MCF 10A (cell line): ENCODE measurements around the gene ADH6. TPM values are rescaled to one million over a fixed set of nuclear protein-coding genes. Genes with fewer than 3 reads are reported as not detected.

Experiments
- BruUV-seq: library from RNA; stranded (reverse); fragments of 400-500 nt; replicated peaks from 2 replicates; lab custom pipeline; 2021; lab: Mats Ljungman, UMichigan
- CTCF ChIA-PET: fragments of 300-600 bp; sonication (Branson Sonifier 250); formaldehyde crosslinking; extraction: SDS; loops from one replicate; lab custom pipeline; 2021; ENCODE audit warnings: antibody characterized with exemption, inconsistent platforms; lab: Yijun Ruan, JAX
- POLR2A ChIA-PET: fragments of 300-600, 350-650 bp; sonication (Branson Sonifier 250); formaldehyde crosslinking; extraction: SDS; loops from one replicate; lab custom pipeline; 2020; ENCODE audit warnings: antibody characterized with exemption, inconsistent platforms; lab: Yijun Ruan, JAX
- DNase-seq: peaks from one replicate; pipeline ENCODE4 v3.0.0-alpha.2; 2018; ENCODE audit not compliant: unreplicated experiment
- H3K27ac Mint-ChIP-seq: one replicate; pipeline ENCODE4 v1.8.0; 2022; ENCODE audit warnings: mild to moderate bottlenecking, low read depth, mixed read lengths; ENCODE audit not compliant: unreplicated experiment
- H3K27me3 Mint-ChIP-seq: one replicate; pipeline ENCODE4 v1.8.0; 2022; ENCODE audit warnings: mixed read lengths; ENCODE audit not compliant: insufficient read depth, unreplicated experiment
- H3K36me3 Mint-ChIP-seq: one replicate; pipeline ENCODE4 v1.8.0; 2022; ENCODE audit warnings: mild to moderate bottlenecking, moderate library complexity, mixed read lengths; ENCODE audit not compliant: insufficient read depth, unreplicated experiment
- H3K4me1 Mint-ChIP-seq: one replicate; pipeline ENCODE4 v1.8.0; 2022; ENCODE audit warnings: mixed read lengths; ENCODE audit not compliant: insufficient read depth, unreplicated experiment
- H3K4me3 Mint-ChIP-seq: one replicate; pipeline ENCODE4 v1.8.0; 2022; ENCODE audit warnings: mild to moderate bottlenecking, moderate library complexity, mixed read lengths; ENCODE audit not compliant: unreplicated experiment
- H3K9me3 Mint-ChIP-seq: one replicate; pipeline ENCODE4 v1.8.0; 2022; ENCODE audit warnings: mixed read lengths; ENCODE audit not compliant: unreplicated experiment
- intact Hi-C: fragments of 100-400 bp; cut with micrococcal nuclease; formaldehyde crosslinking; loops from 2 replicates; pipeline ENCODE4 v1.14.1; 2022
- total RNA-seq: library from RNA; stranded (reverse); gene quantifications from 2 replicates; pipeline ENCODE4 v1.2.3, GENCODE V29; 2022
- TF ChIP-seq, protein P1 (sequence below): fragments of 200-600 bp; IDR thresholded peaks from one replicate; pipeline ENCODE4 v1.8.0; 2022; ENCODE audit warnings: antibody characterized with exemption, mild to moderate bottlenecking; ENCODE audit not compliant: unreplicated experiment

ADH6 gene
- total RNA-seq, 1 experiment from 2014 or later, result not detected

DNA sequence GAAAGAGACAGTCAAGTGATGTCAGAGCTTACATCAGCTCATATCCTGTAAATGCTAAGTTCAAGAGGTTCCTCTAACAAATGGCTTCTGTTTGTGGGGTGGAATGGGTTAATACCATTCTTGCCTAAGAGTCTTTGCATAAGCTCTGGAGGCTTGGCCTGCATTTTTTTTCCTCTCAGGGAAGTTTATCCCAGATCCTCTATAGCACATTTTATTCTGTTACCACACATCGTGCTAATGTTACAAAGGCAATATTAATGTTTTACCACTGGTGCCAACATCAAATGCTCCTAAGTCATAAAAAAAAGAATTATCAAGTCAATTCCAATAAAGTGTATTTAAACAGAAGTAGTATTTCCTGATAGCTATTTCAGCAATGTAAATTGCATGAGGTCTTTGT, 2.9 kb upstream of the ADH6 start:
- Mint-ChIP-seq H3K4me3 (no peak overlapping the region), H3K36me3 (peaks cover 6% of the 10 kb centered on the region), H3K4me1 (no peaks in the 10 kb centered on the region), H3K27ac (no peak overlapping the region), H3K27me3 (no peaks in the 10 kb centered on the region), H3K9me3 (peaks cover 7% of the 10 kb centered on the region)
- intact Hi-C loops, result no loop called here
- TF ChIP-seq, protein P1, sequence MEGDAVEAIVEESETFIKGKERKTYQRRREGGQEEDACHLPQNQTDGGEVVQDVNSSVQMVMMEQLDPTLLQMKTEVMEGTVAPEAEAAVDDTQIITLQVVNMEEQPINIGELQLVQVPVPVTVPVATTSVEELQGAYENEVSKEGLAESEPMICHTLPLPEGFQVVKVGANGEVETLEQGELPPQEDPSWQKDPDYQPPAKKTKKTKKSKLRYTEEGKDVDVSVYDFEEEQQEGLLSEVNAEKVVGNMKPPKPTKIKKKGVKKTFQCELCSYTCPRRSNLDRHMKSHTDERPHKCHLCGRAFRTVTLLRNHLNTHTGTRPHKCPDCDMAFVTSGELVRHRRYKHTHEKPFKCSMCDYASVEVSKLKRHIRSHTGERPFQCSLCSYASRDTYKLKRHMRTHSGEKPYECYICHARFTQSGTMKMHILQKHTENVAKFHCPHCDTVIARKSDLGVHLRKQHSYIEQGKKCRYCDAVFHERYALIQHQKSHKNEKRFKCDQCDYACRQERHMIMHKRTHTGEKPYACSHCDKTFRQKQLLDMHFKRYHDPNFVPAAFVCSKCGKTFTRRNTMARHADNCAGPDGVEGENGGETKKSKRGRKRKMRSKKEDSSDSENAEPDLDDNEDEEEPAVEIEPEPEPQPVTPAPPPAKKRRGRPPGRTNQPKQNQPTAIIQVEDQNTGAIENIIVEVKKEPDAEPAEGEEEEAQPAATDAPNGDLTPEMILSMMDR, result no peak
- BruUV-seq, result no TSS peak
- DNase-seq, result peak; percentile 6
- POLR2A ChIA-PET, result interaction anchor here (0.8 to 1.5 kb wide), 5 partner anchors 11 to 20 kb away, joined by 3 to 6 read pairs (median 4); no protein-coding TSS in a partner anchor
- CTCF ChIA-PET, result interaction anchor here (1.9 kb wide), 1 partner anchor 20 kb away, joined by 8 read pairs; no protein-coding TSS in a partner anchor

DNA sequence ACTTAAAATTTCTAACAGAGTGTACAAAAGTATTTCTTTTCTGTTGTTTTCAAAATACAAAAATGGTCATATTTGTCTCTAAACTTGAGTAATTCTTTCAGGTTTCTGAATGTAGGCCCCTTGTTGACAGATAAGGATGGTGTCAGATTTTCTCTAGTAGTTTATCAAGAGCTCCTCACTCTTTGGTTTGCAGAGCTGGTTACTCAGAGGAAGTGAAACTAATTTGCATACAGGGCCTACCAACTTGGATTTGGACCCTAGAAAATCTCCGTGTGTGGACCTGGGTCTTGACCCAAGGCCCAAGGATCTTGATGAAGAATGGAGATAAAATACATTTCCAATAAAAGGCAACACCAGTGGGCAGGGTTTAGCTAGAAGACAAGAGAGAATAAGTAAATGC, 433 bp upstream of the ADH6 start:
- BruUV-seq, result no TSS peak
- intact Hi-C loops, result no loop called here
- H3K36me3 Mint-ChIP-seq, result peaks cover 6% of the 10 kb centered on the region
- no peak overlapping the region for H3K27ac Mint-ChIP-seq
- CTCF ChIA-PET, result interaction anchor here (0.6 to 1.0 kb wide), 3 partner anchors 186 to 851 kb away, joined by 3 to 6 read pairs (median 4); no protein-coding TSS in a partner anchor
- H3K27me3 Mint-ChIP-seq, result no peaks in the 10 kb centered on the region
- no peaks in the 10 kb centered on the region for H3K4me1 Mint-ChIP-seq
- TF ChIP-seq, protein P1, result no peak
- peaks cover 7% of the 10 kb centered on the region for H3K9me3 Mint-ChIP-seq
- POLR2A ChIA-PET, result interaction anchor here (0.6 to 0.7 kb wide), 2 partner anchors 13 to 122 kb away, joined by 3 to 4 read pairs; no protein-coding TSS in a partner anchor
- H3K4me3 Mint-ChIP-seq, result no peak overlapping the region
- no peak for DNase-seq

GRCh38 chr4:99215521-99215920, 3.5 kb downstream of the ADH6 start:
- CTCF ChIA-PET, result interaction anchor here (0.6 to 1.8 kb wide), 2 partner anchors 48 to 189 kb away, joined by 3 to 8 read pairs; no protein-coding TSS in a partner anchor
- intact Hi-C loops, result no loop called here
- no peaks in the 10 kb centered on the region for H3K4me1 Mint-ChIP-seq
- H3K27me3 Mint-ChIP-seq, result no peaks in the 10 kb centered on the region
- POLR2A ChIA-PET, result interaction anchor here (0.8 to 2.6 kb wide), 2 partner anchors 10 to 111 kb away, joined by 3 to 7 read pairs; no protein-coding TSS in a partner anchor
- BruUV-seq, result no TSS peak
- TF ChIP-seq, protein P1, result no peak
- DNase-seq, result no peak
- H3K9me3 Mint-ChIP-seq, result peaks cover 7% of the 10 kb centered on the region
- no peaks in the 10 kb centered on the region for H3K36me3 Mint-ChIP-seq
- H3K4me3 Mint-ChIP-seq, result no peak overlapping the region
- H3K27ac Mint-ChIP-seq, result no peak overlapping the region

DNA sequence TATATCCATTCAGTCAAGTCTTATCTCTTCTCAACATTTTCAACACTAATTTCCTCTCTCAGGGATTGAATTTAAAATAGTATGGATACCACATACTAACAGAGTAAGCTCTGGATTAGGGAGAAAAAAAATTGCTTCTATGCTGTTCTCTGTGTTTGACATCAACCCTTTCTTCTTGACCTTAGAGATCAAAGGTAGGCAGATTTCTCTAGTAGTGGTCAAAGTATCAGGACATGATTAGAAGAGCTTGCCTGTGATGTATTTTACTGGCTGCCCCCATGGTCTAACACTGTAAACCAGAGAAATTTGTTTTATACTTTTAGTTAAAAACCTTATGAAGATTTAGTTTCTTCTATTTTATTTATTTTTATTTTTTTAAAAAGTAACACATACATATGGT, 8.3 kb downstream of the ADH6 start:
- ChIA-PET CTCF (interaction anchor here (0.8 to 1.5 kb wide), 3 partner anchors 9 to 253 kb away, joined by 3 to 7 read pairs (median 3); no protein-coding TSS in a partner anchor), POLR2A (interaction anchor here (1.0 kb wide), 2 partner anchors 11 to 181 kb away, joined by 3 to 6 read pairs; no protein-coding TSS in a partner anchor)
- Mint-ChIP-seq H3K27ac (no peak overlapping the region), H3K4me1 (no peaks in the 10 kb centered on the region), H3K9me3 (no peaks in the 10 kb centered on the region), H3K27me3 (no peaks in the 10 kb centered on the region), H3K36me3 (no peaks in the 10 kb centered on the region), H3K4me3 (no peak overlapping the region)
- DNase-seq, result no peak
- no TSS peak for BruUV-seq
- TF ChIP-seq, protein P1, result no peak
- intact Hi-C loops, result no loop called here
